ENCODE results near the gene FAM241A. TPM values are rescaled to one million over a fixed set of nuclear protein-coding genes. Genes with fewer than 3 reads are reported as not detected.
"Not testable (repeated sequence)": the region's sequence is repeated elsewhere in the genome, so short reads cannot be mapped to it uniquely, and the experiment has no call there.

FAM241A gene
- polyA plus RNA-seq (2013, experiment 1 of 4): 0.07 TPM
- 0.04 TPM for polyA plus RNA-seq (2013, experiment 2 of 4)
- 0.11 TPM for polyA plus RNA-seq (2013, experiment 3 of 4)
- 0.08 TPM for polyA plus RNA-seq (2013, experiment 4 of 4)

GRCh38 chr4:112145326-112145789 is at the start of gene FAM241A:
Gene FAM241A (plus strand): TSS chr4:112145454. CDS start chr4:112145581, 127 bp downstream.
- H3K27ac ChIP-seq (ENCODE audit: insufficient read depth, low read depth, low read length, poor library complexity, severe bottlenecking): no peak within 1 kb of the TSS
- no peaks in the 10 kb centered on the region for H3K4me1 ChIP-seq (ENCODE audit: control insufficient read depth, insufficient read depth, low read length)
- WGBS, 2 experiments: 0% methylated on average over 69 to 70 of the region's 70 CpGs
- H3K36me3 ChIP-seq (ENCODE audit: control insufficient read depth, insufficient read depth, low read length): no peaks in the 10 kb centered on the region
- no peaks in the 10 kb centered on the region for H3K9me3 ChIP-seq (ENCODE audit: control insufficient read depth, low read length)
- peak within 1 kb of the TSS; percentile 60 for H3K4me3 ChIP-seq (ENCODE audit: insufficient read depth, low read depth, low read length)
- H3K27me3 ChIP-seq (ENCODE audit: control insufficient read depth, insufficient read depth, low read length, poor library complexity, severe bottlenecking): peaks cover 35% of the 10 kb centered on the region

- H3K4me3 ChIP-seq (ENCODE audit: insufficient read depth, low read depth, low read length): no peak overlapping the region
- WGBS, 2 experiments: 94 to 95% methylated on average over 4 of the region's 4 CpGs
- H3K27ac ChIP-seq (ENCODE audit: insufficient read depth, low read depth, low read length, poor library complexity, severe bottlenecking): no peak overlapping the region
- no peaks in the 10 kb centered on the region for H3K27me3 ChIP-seq (ENCODE audit: control insufficient read depth, insufficient read depth, low read length, poor library complexity, severe bottlenecking)
- no peaks in the 10 kb centered on the region for H3K4me1 ChIP-seq (ENCODE audit: control insufficient read depth, insufficient read depth, low read length)
- H3K9me3 ChIP-seq (ENCODE audit: control insufficient read depth, low read length): no peaks in the 10 kb centered on the region
- H3K36me3 ChIP-seq (ENCODE audit: control insufficient read depth, insufficient read depth, low read length): no peaks in the 10 kb centered on the region
Measured at GRCh38 chr4:112098841-112099530, 46.3 kb upstream of the FAM241A start.

DNA sequence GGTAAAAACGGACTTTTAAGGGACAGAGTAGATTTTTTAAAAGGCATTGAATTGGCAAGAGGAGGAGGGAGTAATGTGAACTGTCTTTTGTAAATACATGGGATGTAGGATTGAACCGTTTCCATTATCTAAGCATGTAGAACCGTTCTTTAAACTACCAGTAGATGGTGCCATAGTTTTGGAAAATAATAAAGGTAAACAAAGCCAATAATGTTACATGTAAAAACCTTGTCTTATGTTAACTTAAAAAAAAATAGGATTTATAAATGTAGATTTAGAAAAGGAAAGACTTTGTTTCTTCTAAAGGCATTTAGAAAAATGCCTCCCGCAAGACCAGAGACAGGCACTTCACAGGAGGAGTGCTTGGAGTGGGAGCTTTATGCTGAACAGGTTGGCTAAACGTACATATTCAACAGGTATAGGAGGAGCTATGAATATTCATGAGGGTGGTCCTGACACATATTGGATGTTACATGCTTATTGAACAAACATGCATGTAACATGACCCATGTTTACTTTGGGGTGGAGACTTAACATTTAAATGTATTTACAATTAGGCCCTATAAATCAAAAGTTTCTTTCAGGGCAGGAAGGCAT is 45.5 kb upstream of the FAM241A start:
- Histone ChIP-seq H3K27me3 (ENCODE audit: control insufficient read depth, insufficient read depth, low read length, poor library complexity, severe bottlenecking) (no peaks in the 10 kb centered on the region), H3K36me3 (ENCODE audit: control insufficient read depth, insufficient read depth, low read length) (no peaks in the 10 kb centered on the region), H3K27ac (ENCODE audit: insufficient read depth, low read depth, low read length, poor library complexity, severe bottlenecking) (no peak overlapping the region), H3K4me1 (ENCODE audit: control insufficient read depth, insufficient read depth, low read length) (no peaks in the 10 kb centered on the region), H3K9me3 (ENCODE audit: control insufficient read depth, low read length) (no peaks in the 10 kb centered on the region), H3K4me3 (ENCODE audit: insufficient read depth, low read depth, low read length) (no peak overlapping the region)
- 29 to 33% methylated on average over 4 to 5 of the region's 5 CpGs for WGBS, 2 experiments

GRCh38 chr4:112102875-112103370 is 42.3 kb upstream of the FAM241A start:
- H3K36me3 ChIP-seq (ENCODE audit: control insufficient read depth, insufficient read depth, low read length): no peaks in the 10 kb centered on the region
- no peaks in the 10 kb centered on the region for H3K4me1 ChIP-seq (ENCODE audit: control insufficient read depth, insufficient read depth, low read length)
- H3K9me3 ChIP-seq (ENCODE audit: control insufficient read depth, low read length): no peaks in the 10 kb centered on the region
- H3K27ac ChIP-seq (ENCODE audit: insufficient read depth, low read depth, low read length, poor library complexity, severe bottlenecking): no peak overlapping the region
- 93 to 95% methylated on average over 6 of the region's 6 CpGs for WGBS, 2 experiments
- no peak overlapping the region for H3K4me3 ChIP-seq (ENCODE audit: insufficient read depth, low read depth, low read length)
- no peaks in the 10 kb centered on the region for H3K27me3 ChIP-seq (ENCODE audit: control insufficient read depth, insufficient read depth, low read length, poor library complexity, severe bottlenecking)

- Histone ChIP-seq H3K4me1 (ENCODE audit: control insufficient read depth, insufficient read depth, low read length) (no peaks in the 10 kb centered on the region), H3K27me3 (ENCODE audit: control insufficient read depth, insufficient read depth, low read length, poor library complexity, severe bottlenecking) (no peaks in the 10 kb centered on the region), H3K27ac (ENCODE audit: insufficient read depth, low read depth, low read length, poor library complexity, severe bottlenecking) (no peak overlapping the region), H3K4me3 (ENCODE audit: insufficient read depth, low read depth, low read length) (no peak overlapping the region), H3K9me3 (ENCODE audit: control insufficient read depth, low read length) (no peaks in the 10 kb centered on the region), H3K36me3 (ENCODE audit: control insufficient read depth, insufficient read depth, low read length) (no peaks in the 10 kb centered on the region)
- WGBS, 2 experiments: 84% methylated on average over 2 of the region's 2 CpGs; no CpG with 5 or more reads in 1 of the 2 experiments
Measured at GRCh38 chr4:112105201-112105969, 39.9 kb upstream of the FAM241A start.

GRCh38 chr4:112109360-112110058 is 35.7 kb upstream of the FAM241A start:
- WGBS, 2 experiments: 89 to 93% methylated on average over 3 of the region's 3 CpGs
- no peak overlapping the region for H3K27ac ChIP-seq (ENCODE audit: insufficient read depth, low read depth, low read length, poor library complexity, severe bottlenecking)
- H3K27me3 ChIP-seq (ENCODE audit: control insufficient read depth, insufficient read depth, low read length, poor library complexity, severe bottlenecking): no peaks in the 10 kb centered on the region
- H3K4me3 ChIP-seq (ENCODE audit: insufficient read depth, low read depth, low read length): no peak overlapping the region
- H3K36me3 ChIP-seq (ENCODE audit: control insufficient read depth, insufficient read depth, low read length): no peaks in the 10 kb centered on the region
- H3K9me3 ChIP-seq (ENCODE audit: control insufficient read depth, low read length): no peaks in the 10 kb centered on the region
- no peaks in the 10 kb centered on the region for H3K4me1 ChIP-seq (ENCODE audit: control insufficient read depth, insufficient read depth, low read length)

DNA sequence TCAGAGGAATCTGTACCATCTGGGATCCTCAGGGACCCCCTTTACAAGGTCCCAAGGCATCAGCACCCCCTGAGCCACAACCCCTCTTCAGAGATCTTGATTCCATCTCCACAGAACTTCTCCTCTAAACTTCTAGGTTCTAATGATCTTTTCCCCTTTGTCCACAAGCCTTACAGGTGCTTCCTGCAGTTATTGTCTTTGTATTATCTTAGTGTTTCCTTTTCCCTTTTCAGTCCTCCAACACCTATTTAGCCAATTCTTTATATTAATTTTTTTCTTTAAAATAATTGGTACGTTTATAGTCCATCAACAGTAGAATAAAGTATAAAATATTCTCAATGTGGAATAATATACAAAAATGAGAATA is 35.2 kb upstream of the FAM241A start:
- no CpG with 5 or more reads among the region's 1 CpG for WGBS, 2 experiments
- Histone ChIP-seq H3K4me1 (ENCODE audit: control insufficient read depth, insufficient read depth, low read length) (no peaks in the 10 kb centered on the region), H3K27me3 (ENCODE audit: control insufficient read depth, insufficient read depth, low read length, poor library complexity, severe bottlenecking) (no peaks in the 10 kb centered on the region), H3K27ac (ENCODE audit: insufficient read depth, low read depth, low read length, poor library complexity, severe bottlenecking) (no peak overlapping the region), H3K9me3 (ENCODE audit: control insufficient read depth, low read length) (no peaks in the 10 kb centered on the region), H3K36me3 (ENCODE audit: control insufficient read depth, insufficient read depth, low read length) (no peaks in the 10 kb centered on the region), H3K4me3 (ENCODE audit: insufficient read depth, low read depth, low read length) (no peak overlapping the region)

DNA sequence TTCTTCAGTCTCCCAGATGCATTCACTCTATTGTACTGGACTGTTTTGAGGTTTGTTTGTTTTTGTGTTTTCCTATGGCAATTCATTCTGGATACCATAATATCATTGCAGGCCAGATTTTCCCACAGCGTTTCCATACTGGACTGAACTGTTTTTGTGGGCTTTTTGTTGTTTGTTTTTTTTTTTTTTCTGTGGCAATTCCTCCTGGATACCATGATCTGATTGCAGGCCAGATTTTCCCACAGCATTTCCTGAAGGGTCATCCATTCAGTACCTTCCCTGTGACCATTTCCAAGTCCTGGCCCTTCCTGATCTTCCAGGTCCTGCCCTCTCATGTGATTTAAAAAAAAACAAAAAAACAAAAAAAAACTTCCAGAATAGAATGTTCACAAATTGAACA is 33.9 kb upstream of the FAM241A start:
- WGBS, 2 experiments: 100% methylated on average over 1 of the region's 1 CpG
- Histone ChIP-seq H3K4me1 (ENCODE audit: control insufficient read depth, insufficient read depth, low read length) (no peaks in the 10 kb centered on the region), H3K9me3 (ENCODE audit: control insufficient read depth, low read length) (no peaks in the 10 kb centered on the region), H3K36me3 (ENCODE audit: control insufficient read depth, insufficient read depth, low read length) (no peaks in the 10 kb centered on the region), H3K27ac (ENCODE audit: insufficient read depth, low read depth, low read length, poor library complexity, severe bottlenecking) (no peak overlapping the region), H3K27me3 (ENCODE audit: control insufficient read depth, insufficient read depth, low read length, poor library complexity, severe bottlenecking) (no peaks in the 10 kb centered on the region), H3K4me3 (ENCODE audit: insufficient read depth, low read depth, low read length) (no peak overlapping the region)

DNA sequence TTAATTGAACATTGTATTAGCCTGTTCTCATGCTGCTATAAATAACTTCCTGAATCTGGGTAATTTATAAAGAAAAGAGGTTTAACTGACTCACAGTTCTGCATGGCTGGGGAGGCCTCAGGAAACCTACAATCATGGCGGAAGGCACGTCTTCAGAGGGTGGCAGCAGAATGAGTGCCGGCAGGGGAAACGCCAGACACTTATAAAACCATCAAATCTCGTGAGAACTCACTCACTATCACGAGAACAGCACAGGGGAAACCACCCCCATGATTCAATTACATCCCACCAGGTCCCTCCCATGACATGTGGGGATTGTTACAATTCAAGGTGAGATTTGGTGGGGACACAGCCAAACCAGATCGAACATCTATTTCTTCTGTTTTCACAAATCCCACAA is 33.2 kb upstream of the FAM241A start:
- H3K27ac ChIP-seq (ENCODE audit: insufficient read depth, low read depth, low read length, poor library complexity, severe bottlenecking); H3K4me1 ChIP-seq (ENCODE audit: control insufficient read depth, insufficient read depth, low read length); H3K4me3 ChIP-seq (ENCODE audit: insufficient read depth, low read depth, low read length); H3K36me3 ChIP-seq (ENCODE audit: control insufficient read depth, insufficient read depth, low read length); H3K9me3 ChIP-seq (ENCODE audit: control insufficient read depth, low read length); H3K27me3 ChIP-seq (ENCODE audit: control insufficient read depth, insufficient read depth, low read length, poor library complexity, severe bottlenecking): not testable (repeated sequence)
- 78 to 79% methylated on average over 6 to 7 of the region's 7 CpGs for WGBS, 2 experiments
